Natural killer cell (primary cell): ENCODE data around the gene MFSD6L. TPM values are rescaled to one million over a fixed set of nuclear protein-coding genes. Genes with fewer than 3 reads are reported as not detected.

Experiments used
- ATAC-seq, 3 donors: fragments of 150-1000 bp in 2 of 3; fragments of 200-7000 bp in 1 of 3; cut with Tn5 transposase; 1 replicate in 1 of 3; 2 replicates in 2 of 3; pipeline ENCODE4 v1.10.0; 2021; ENCODE audit warnings: mild to moderate bottlenecking in 2 of 3, moderate library complexity in 2 of 3
- DNase-seq, 2 donors: peaks; one replicate each; pipeline versions ENCODE4 v3.0.0 to v3.0.0-alpha.2; 2013 to 2021; ENCODE audit warnings: mixed read lengths in 1 of 2
- H3K27ac ChIP-seq: one replicate; pipeline ENCODE4 v1.5.1; 2013; ENCODE audit warnings: mild to moderate bottlenecking, low read length
- H3K27me3 ChIP-seq: one replicate; pipeline ENCODE4 v1.6.1; 2013; ENCODE audit warnings: low read length; ENCODE audit not compliant: control insufficient read depth, insufficient read depth
- H3K36me3 ChIP-seq: one replicate; pipeline ENCODE4 v1.6.1; 2013; ENCODE audit warnings: low read length; ENCODE audit not compliant: control insufficient read depth, insufficient read depth
- H3K4me1 ChIP-seq: one replicate; pipeline ENCODE4 v1.6.1; 2013; ENCODE audit warnings: low read length; ENCODE audit not compliant: control insufficient read depth, insufficient read depth
- H3K4me3 ChIP-seq: one replicate; pipeline ENCODE4 v1.5.1; 2013; ENCODE audit warnings: low read length
- H3K9me3 ChIP-seq: one replicate; pipeline ENCODE4 v1.6.1; 2013; ENCODE audit warnings: low read length; ENCODE audit not compliant: control insufficient read depth, insufficient read depth
- H3K27ac Mint-ChIP-seq, 2 donors: one replicate each; pipeline ENCODE4 v1.8.0; 2022; ENCODE audit warnings: mild to moderate bottlenecking in 2 of 2, mixed read lengths in 2 of 2, moderate library complexity in 1 of 2
- H3K27me3 Mint-ChIP-seq, 2 donors: one replicate each; pipeline ENCODE4 v1.8.0; 2022; ENCODE audit warnings: low read depth in 2 of 2, mixed read lengths in 2 of 2
- H3K36me3 Mint-ChIP-seq: one replicate; pipeline ENCODE4 v1.8.0; 2022; ENCODE audit warnings: mixed read lengths
- H3K4me1 Mint-ChIP-seq, 2 donors: one replicate each; pipeline ENCODE4 v1.8.0; 2022; ENCODE audit warnings: mixed read lengths in 2 of 2
- H3K4me3 Mint-ChIP-seq: one replicate; pipeline ENCODE4 v1.8.0; 2022; ENCODE audit warnings: mild to moderate bottlenecking, moderate library complexity, mixed read lengths
- H3K9me3 Mint-ChIP-seq, 2 donors: one replicate each; pipeline ENCODE4 v1.8.0; 2022; ENCODE audit warnings: mixed read lengths in 2 of 2
- CTCF ChIP-seq: fragments of 200-600 bp; IDR thresholded peaks from one replicate; pipeline ENCODE4 v1.8.0; 2022; ENCODE audit warnings: antibody characterized with exemption
- WGBS: methylation state at CpG from one replicate; pipeline ENCODE4 v1.1.7; 2013; ENCODE audit warnings: missing lambda C conversion rate; ENCODE audit not compliant: insufficient coverage; 5-methylcytosine and 5-hydroxymethylcytosine counted together
- intact Hi-C: fragments of 100-400 bp; cut with micrococcal nuclease; formaldehyde crosslinking; loops from one replicate; pipeline ENCODE4 v1.14.2; 2022
- total RNA-seq, 4 donors: library from RNA; stranded (reverse); fragments of 120-200 nt in 1 of 4; gene quantifications; one replicate each; pipeline versions ENCODE4 v1.2.3 to v1.2.4, GENCODE V29; 2013 to 2022

Gene MFSD6L
- total RNA-seq, 3 donors from 2014 or later (not counting 1 experiment from before 2014, with no cell fraction given) = 0.12 to 0.90 TPM; not detected in 1

GRCh38 chr17:8791248-8791909, 7.8 kb downstream of the MFSD6L start:
- ATAC-seq = no peak
- H3K27ac Mint-ChIP-seq = no peak overlapping the region
- intact Hi-C loops = no loop called here

GRCh38 chr17:8789743-8790142, 9.4 kb downstream of the MFSD6L start:
- no peak for TF ChIP-seq CTCF
- 86% methylated on average over 10 of the region's 10 CpGs for WGBS
- no peaks in the 10 kb centered on the region for H3K36me3 Mint-ChIP-seq
- Histone ChIP-seq H3K27ac (no peak overlapping the region), H3K27me3 (no peaks in the 10 kb centered on the region), H3K9me3 (peaks cover 4% of the 10 kb centered on the region), H3K4me3 (no peak overlapping the region), H3K4me1 (peaks cover 5% of the 10 kb centered on the region), H3K36me3 (no peaks in the 10 kb centered on the region)
- ATAC-seq (no peak), DNase-seq (no peak)
- intact Hi-C loops = loop anchor here (10.0 kb wide), 2 partner anchors 215 to 695 kb away; no protein-coding TSS in a partner anchor
- H3K4me3 Mint-ChIP-seq = no peak overlapping the region
- H3K27ac Mint-ChIP-seq = no peak overlapping the region
- peaks cover 0 to 6% of the 10 kb centered on the region in 2 donors for H3K9me3 Mint-ChIP-seq
- peaks cover 8 to 15% of the 10 kb centered on the region in 2 donors for H3K27me3 Mint-ChIP-seq
- peaks cover 0 to 5% of the 10 kb centered on the region in 2 donors for H3K4me1 Mint-ChIP-seq

More at GRCh38 chr17:8791248-8791909, 7.8 kb downstream of the MFSD6L start:
- Histone ChIP-seq H3K4me1 (no peaks in the 10 kb centered on the region), H3K9me3 (peaks cover 4% of the 10 kb centered on the region), H3K4me3 (no peak overlapping the region), H3K27me3 (no peaks in the 10 kb centered on the region), H3K27ac (no peak overlapping the region), H3K36me3 (no peaks in the 10 kb centered on the region)
- H3K4me1 Mint-ChIP-seq = no peaks in the 10 kb centered on the region
- no peak overlapping the region for H3K4me3 Mint-ChIP-seq
- DNase-seq = no peak
- no peaks in the 10 kb centered on the region for H3K36me3 Mint-ChIP-seq
- whole genome bisulfite sequencing = no CpG with 5 or more reads among the region's 4 CpGs
- TF ChIP-seq CTCF = no peak
- peaks cover 0 to 6% of the 10 kb centered on the region in 2 donors for H3K9me3 Mint-ChIP-seq
- peaks cover 10 to 15% of the 10 kb centered on the region in 2 donors for H3K27me3 Mint-ChIP-seq

GRCh38 chr17:8788998-8789397, 10.2 kb downstream of the MFSD6L start:
- no peak for DNase-seq
- no peak overlapping the region for H3K27ac Mint-ChIP-seq
- no peak for TF ChIP-seq CTCF
- Histone ChIP-seq H3K36me3 (no peaks in the 10 kb centered on the region), H3K27me3 (no peaks in the 10 kb centered on the region), H3K4me3 (no peak overlapping the region), H3K27ac (no peak overlapping the region), H3K9me3 (peaks cover 4% of the 10 kb centered on the region), H3K4me1 (peaks cover 5% of the 10 kb centered on the region)
- peaks cover 0 to 5% of the 10 kb centered on the region in 2 donors for H3K4me1 Mint-ChIP-seq
- H3K9me3 Mint-ChIP-seq = peaks cover 0 to 6% of the 10 kb centered on the region in 2 donors
- 90% methylated on average over 2 of the region's 2 CpGs for WGBS
- intact Hi-C loops = loop anchor here (10.0 kb wide), 2 partner anchors 216 to 694 kb away; no protein-coding TSS in a partner anchor
- peaks cover 8 to 15% of the 10 kb centered on the region in 2 donors for H3K27me3 Mint-ChIP-seq
- H3K4me3 Mint-ChIP-seq = no peak overlapping the region
- H3K36me3 Mint-ChIP-seq = no peaks in the 10 kb centered on the region
- ATAC-seq = no peak
